Measurements from ENCODE around the gene GOLT1B. TPM values are rescaled to one million over a fixed set of nuclear protein-coding genes. Genes with fewer than 3 reads are reported as not detected.

GOLT1B gene
- polyA plus RNA-seq, 1 of the 3 experiments (the other 2 are of a cell fraction) = 7.9 TPM

- TF ChIP-seq FOSL2 (IDR thresholded peaks at IDR 0.05; ENCODE audit: borderline replicate concordance, low read depth) = no peak
- no peak for TF ChIP-seq TCF12 (IDR thresholded peaks at IDR 0.05)
- no peak for TF ChIP-seq SMC3 (IDR thresholded peaks at IDR 0.05; ENCODE audit: low read depth, low read length)
- no peak for TF ChIP-seq NRF1 (IDR thresholded peaks at IDR 0.05; ENCODE audit: low read depth, low read length)
- TF ChIP-seq IRF3 (IDR thresholded peaks at IDR 0.05; ENCODE audit: low read depth, low read length) = no peak
- TF ChIP-seq CHD2 (IDR thresholded peaks at IDR 0.05; ENCODE audit: low read length, partially characterized antibody) = no peak
These were observed 21.6 kb downstream of the GOLT1B start (continued) for GRCh38 chr12:21523148-21523547.

GRCh38 chr12:21526053-21526452 lies 24.5 kb downstream of the GOLT1B start, which contains the start of gene SPX:
Gene SPX, plus strand, starts transcription at chr12:21526296. Its CDS starts 177 bp downstream, at chr12:21526473.
- H3K4me3 ChIP-seq (ENCODE audit: low read depth in 2 of 2, low read length in 1 of 2) = peak within 1 kb of the TSS in 1 of 2 experiments; percentile 61; a peak in 2 of 4 replicates
- H3K79me2 ChIP-seq (ENCODE audit: insufficient read depth) = no peaks in the 10 kb centered on the region
- H4K20me1 ChIP-seq (ENCODE audit: insufficient read depth) = no peaks in the 10 kb centered on the region
- no peak for DNase-seq
- H3K36me3 ChIP-seq (replicated peaks in 1 of 2; ENCODE audit: control insufficient read depth in 1 of 2, insufficient read depth in 2 of 2, low read length in 1 of 2) = no peaks in the 10 kb centered on the region
- no peaks in the 10 kb centered on the region for H3K9me2 ChIP-seq
- H3K4me2 ChIP-seq = peak within 1 kb of the TSS; percentile 88
- 88% methylated on average over 1 of the region's 1 CpG for WGBS (ENCODE audit: low lambda C conversion rate)
- no peak within 1 kb of the TSS for H3K9ac ChIP-seq
- ChIA-PET CTCF (no interaction called here), POLR2A (no interaction called here)
- peaks cover 6% of the 10 kb centered on the region for H3F3A ChIP-seq (replicated peaks; ENCODE audit: insufficient read depth)
- TF ChIP-seq RAD21 (IDR thresholded peaks at IDR 0.05; ENCODE audit: low read length) = no peak
- TF ChIP-seq RCOR1 (IDR thresholded peaks at IDR 0.05; ENCODE audit: low read length) = no peak
- no peak for TF ChIP-seq USF1 (IDR thresholded peaks at IDR 0.05; ENCODE audit: borderline replicate concordance, low read depth)
- TF ChIP-seq TEAD4 (IDR thresholded peaks at IDR 0.05; ENCODE audit: borderline replicate concordance, insufficient read depth) = no peak
- TF ChIP-seq RXRA (IDR thresholded peaks at IDR 0.05; ENCODE audit: borderline replicate concordance, low read depth) = no peak
- TF ChIP-seq NFIC (IDR thresholded peaks at IDR 0.05; ENCODE audit: borderline replicate concordance) = no peak
- no peak for TF ChIP-seq CHD2 (IDR thresholded peaks at IDR 0.05; ENCODE audit: low read length, partially characterized antibody)
- no peak for TF ChIP-seq POLR2AphosphoS5 (IDR thresholded peaks at IDR 0.05; ENCODE audit: low read depth, low read length)
- H2AFZ ChIP-seq (ENCODE audit: low read depth) = no peak within 1 kb of the TSS
- no peaks in the 10 kb centered on the region for H3K9me3 ChIP-seq
- peaks cover 3 to 7% of the 10 kb centered on the region in 2 experiments; a peak in 3 of 4 replicates for H3K4me1 ChIP-seq (ENCODE audit: control insufficient read depth in 1 of 2, insufficient read depth in 2 of 2, low read depth in 1 of 2, low read length in 1 of 2)
- H3K27me3 ChIP-seq (ENCODE audit: insufficient read depth) = peaks cover 38% of the 10 kb centered on the region; the same call in 1 of the 2 replicates
- H3K27ac ChIP-seq (ENCODE audit: low read depth in 2 of 2, low read length in 1 of 2) = no peak within 1 kb of the TSS

- H3K9me3 ChIP-seq = no peaks in the 10 kb centered on the region
- peak overlapping the region; percentile 50 to 61; a peak in 3 of 4 replicates for H3K4me3 ChIP-seq (ENCODE audit: low read depth in 2 of 2, low read length in 1 of 2)
- peaks cover 38% of the 10 kb centered on the region; the same call in 1 of the 2 replicates for H3K27me3 ChIP-seq (ENCODE audit: insufficient read depth)
- no peaks in the 10 kb centered on the region for H4K20me1 ChIP-seq (ENCODE audit: insufficient read depth)
- ChIA-PET CTCF (interaction anchor here (1.9 kb wide), 1 partner anchor 10 kb away, joined by 4 read pairs; no protein-coding TSS in a partner anchor), POLR2A (no interaction called here)
- H3K79me2 ChIP-seq (ENCODE audit: insufficient read depth) = no peaks in the 10 kb centered on the region
- H3K27ac ChIP-seq (ENCODE audit: low read depth in 2 of 2, low read length in 1 of 2) = no peak overlapping the region
- H3K4me1 ChIP-seq (ENCODE audit: control insufficient read depth in 1 of 2, insufficient read depth in 2 of 2, low read depth in 1 of 2, low read length in 1 of 2) = peaks cover 3 to 7% of the 10 kb centered on the region in 2 experiments; a peak in 3 of 4 replicates
- H3F3A ChIP-seq (replicated peaks; ENCODE audit: insufficient read depth) = peaks cover 6% of the 10 kb centered on the region
- H3K9me2 ChIP-seq = no peaks in the 10 kb centered on the region
- no peak overlapping the region for H3K9ac ChIP-seq
- H2AFZ ChIP-seq (ENCODE audit: low read depth) = 0 out of 2 replicates have a peak overlapping the region, but pooled peaks have one; percentile 83
- H3K4me2 ChIP-seq = peak overlapping the region; percentile 88
- DNase-seq = no peak
- 29% methylated on average over 12 of the region's 12 CpGs for WGBS (ENCODE audit: low lambda C conversion rate)
- no peaks in the 10 kb centered on the region for H3K36me3 ChIP-seq (replicated peaks in 1 of 2; ENCODE audit: control insufficient read depth in 1 of 2, insufficient read depth in 2 of 2, low read length in 1 of 2)
- TF ChIP-seq GABPA (IDR thresholded peaks at IDR 0.05; ENCODE audit: low read depth) = no peak
- TF ChIP-seq SIN3A (IDR thresholded peaks at IDR 0.05; ENCODE audit: borderline replicate concordance, low read depth, low read length) = no peak
- no peak for TF ChIP-seq GATA2 (CRISPR knock-in tag; IDR thresholded peaks at IDR 0.05)
- TF ChIP-seq NFIC (IDR thresholded peaks at IDR 0.05; ENCODE audit: borderline replicate concordance) = no peak
- TF ChIP-seq USF1 (IDR thresholded peaks at IDR 0.05; ENCODE audit: borderline replicate concordance, low read depth) = no peak
- TF ChIP-seq RXRA (IDR thresholded peaks at IDR 0.05; ENCODE audit: borderline replicate concordance, low read depth) = no peak
- no peak for TF ChIP-seq FOXJ3 (CRISPR knock-in tag; IDR thresholded peaks at IDR 0.05)
- TF ChIP-seq FOXM1 (IDR thresholded peaks at IDR 0.05; ENCODE audit: low read depth) = no peak
- no peak for TF ChIP-seq TAF1 (IDR thresholded peaks at IDR 0.05; ENCODE audit: borderline replicate concordance, low read depth, low read length)
- no peak for TF ChIP-seq FOSL2 (IDR thresholded peaks at IDR 0.05; ENCODE audit: borderline replicate concordance, low read depth)
- TF ChIP-seq EZH2phosphoT487 (IDR thresholded peaks at IDR 0.05; ENCODE audit: borderline replicate concordance, low read depth) = no peak
- TF ChIP-seq USF2 (IDR thresholded peaks at IDR 0.05; ENCODE audit: borderline replicate concordance, low read depth, low read length) = no peak
- no peak for TF ChIP-seq ELF1 (IDR thresholded peaks at IDR 0.05)
- TF ChIP-seq RCOR1 (IDR thresholded peaks at IDR 0.05; ENCODE audit: low read length) = no peak
These were observed 25.2 kb downstream of the GOLT1B start for GRCh38 chr12:21526721-21527345.
